CD14-positive monocyte (primary cell): Measurements from ENCODE around the gene GPR15. TPM values are rescaled to one million over a fixed set of nuclear protein-coding genes. Genes with fewer than 3 reads are reported as not detected.

ENCODE experiments used
- DNase-seq, 3 donors: peaks; one replicate each; pipeline ENCODE4 v3.0.0-alpha.2; 2011 to 2022
- H2AFZ ChIP-seq: 2 replicates; pipeline ENCODE4 v1.6.0; 2012; ENCODE audit warnings: mild to moderate bottlenecking, low read depth, low read length, inconsistent platforms; ENCODE audit not compliant: insufficient read depth, poor library complexity, severe bottlenecking
- H3K27ac ChIP-seq, 2 donors: 1 replicate in 1 of 2; 2 replicates in 1 of 2; pipeline ENCODE4 v1.5.1; 2012 to 2013; ENCODE audit warnings: low read length in 2 of 2, control low read depth in 1 of 2, inconsistent platforms in 1 of 2, low read depth in 1 of 2, mild to moderate bottlenecking in 1 of 2
- H3K27me3 ChIP-seq, 2 donors: one replicate each; pipeline versions ENCODE4 v1.6.0 to v1.6.1; 2011 to 2013; ENCODE audit warnings: low read length in 2 of 2; ENCODE audit not compliant: control insufficient read depth in 2 of 2, insufficient read depth in 2 of 2
- H3K36me3 ChIP-seq, 2 donors: replicated peaks in 1 of 2; 1 replicate in 1 of 2; 2 replicates in 1 of 2; pipeline versions ENCODE4 v1.5.1 to v1.6.1; 2012 to 2013; ENCODE audit warnings: low read length in 2 of 2, control low read depth in 1 of 2, inconsistent platforms in 1 of 2, mild to moderate bottlenecking in 1 of 2; ENCODE audit not compliant: insufficient read depth in 2 of 2, control insufficient read depth in 1 of 2
- H3K4me1 ChIP-seq, 2 donors: 1 replicate in 1 of 2; 2 replicates in 1 of 2; pipeline versions ENCODE4 v1.5.1 to v1.6.1; 2012 to 2013; ENCODE audit warnings: low read length in 2 of 2, control low read depth in 1 of 2, inconsistent platforms in 1 of 2, mild to moderate bottlenecking in 1 of 2, moderate library complexity in 1 of 2; ENCODE audit not compliant: insufficient read depth in 2 of 2, control insufficient read depth in 1 of 2
- H3K4me2 ChIP-seq: replicated peaks from 2 replicates; pipeline ENCODE3; 2012; ENCODE audit warnings: low read length, moderate library complexity, mild to moderate bottlenecking; ENCODE audit not compliant: poor library complexity, severe bottlenecking; ENCODE audit errors: extremely low read depth
- H3K4me3 ChIP-seq, 3 experiments: fragments of 200-600 bp in 1 of 3; sonication (generic) in 1 of 3; replicated peaks in 1 of 3; 1 replicate in 2 of 3; 2 replicates in 1 of 3; pipeline ENCODE4 v1.5.1; 2011 to 2013; ENCODE audit warnings: low read length in 3 of 3, mild to moderate bottlenecking in 3 of 3, control low read depth in 2 of 3, low read depth in 2 of 3, inconsistent platforms in 1 of 3, moderate library complexity in 1 of 3
- H3K79me2 ChIP-seq: 2 replicates; pipeline ENCODE4 v1.6.0; 2012; ENCODE audit warnings: mild to moderate bottlenecking, control low read depth, inconsistent platforms, low read length, moderate library complexity; ENCODE audit not compliant: insufficient read depth
- H3K9ac ChIP-seq: 2 replicates; pipeline ENCODE4 v1.6.0; 2017; ENCODE audit warnings: low read length, mild to moderate bottlenecking; ENCODE audit not compliant: insufficient read depth, poor library complexity, severe bottlenecking
- H3K9me3 ChIP-seq, 2 donors: replicated peaks in 1 of 2; 1 replicate in 1 of 2; 2 replicates in 1 of 2; pipeline versions ENCODE4 v1.5.1 to v1.6.1; 2012 to 2013; ENCODE audit warnings: low read length in 2 of 2, control low read depth in 1 of 2; ENCODE audit not compliant: control insufficient read depth in 1 of 2, insufficient read depth in 1 of 2
- H4K20me1 ChIP-seq: 2 replicates; pipeline ENCODE4 v1.6.0; 2012; ENCODE audit warnings: mild to moderate bottlenecking, low read length, control low read depth, moderate library complexity; ENCODE audit not compliant: insufficient read depth
- H3K27ac Mint-ChIP-seq, 7 donors: one replicate each; pipeline ENCODE4 v1.8.0; 2020; ENCODE audit warnings: mild to moderate bottlenecking in 7 of 7, mixed read lengths in 7 of 7, moderate library complexity in 6 of 7, inconsistent platforms in 2 of 7
- H3K27me3 Mint-ChIP-seq, 3 donors: one replicate each; pipeline ENCODE4 v1.8.0; 2021 to 2022; ENCODE audit warnings: low read depth in 3 of 3, mild to moderate bottlenecking in 3 of 3, mixed read lengths in 3 of 3, moderate library complexity in 3 of 3, inconsistent platforms in 1 of 3
- H3K36me3 Mint-ChIP-seq, 2 donors: one replicate each; pipeline ENCODE4 v1.8.0; 2020; ENCODE audit warnings: mixed read lengths in 2 of 2, inconsistent platforms in 1 of 2, mild to moderate bottlenecking in 1 of 2
- H3K4me1 Mint-ChIP-seq: one replicate; pipeline ENCODE4 v1.8.0; 2020; ENCODE audit warnings: mild to moderate bottlenecking, mixed read lengths
- H3K4me3 Mint-ChIP-seq, 2 donors: one replicate each; pipeline ENCODE4 v1.8.0; 2020; ENCODE audit warnings: mild to moderate bottlenecking in 2 of 2, mixed read lengths in 2 of 2, moderate library complexity in 1 of 2
- H3K9me3 Mint-ChIP-seq, 7 donors: one replicate each; pipeline ENCODE4 v1.8.0; 2020 to 2022; ENCODE audit warnings: mixed read lengths in 7 of 7, mild to moderate bottlenecking in 6 of 7, moderate library complexity in 6 of 7, inconsistent platforms in 2 of 7
- WGBS: methylation state at CpG from one replicate; pipeline ENCODE4 v1.1.5; 2013; ENCODE audit warnings: missing lambda C conversion rate; ENCODE audit not compliant: insufficient coverage; 5-methylcytosine and 5-hydroxymethylcytosine counted together
- intact Hi-C, 2 donors: fragments of 100-400 bp; cut with micrococcal nuclease; formaldehyde crosslinking; loops; one replicate each; pipeline versions ENCODE4 v1.15.0 to v1.15.1; 2023
- polyA plus RNA-seq, 3 donors: library from polyadenylated mRNA; depleted of rRNA in 1 of 3; unstranded in 2 of 3; stranded (reverse) in 1 of 3; fragments of 300-500 nt in 2 of 3; fragments of >200 nt in 1 of 3; fragmentation: Illumina TruSeq in 2 of 3; gene quantifications; 1 replicate in 2 of 3; 2 replicates in 1 of 3; pipeline ENCODE4 v1.2.3, GENCODE V29; 2012 to 2021
- TF ChIP-seq, protein P1 (sequence below): fragments of 200-600 bp; IDR thresholded peaks from one replicate; pipeline ENCODE4 v1.8.0; 2022; ENCODE audit warnings: antibody characterized with exemption, mild to moderate bottlenecking

The GPR15 gene
- polyA plus RNA-seq, 3 donors: not detected

DNA sequence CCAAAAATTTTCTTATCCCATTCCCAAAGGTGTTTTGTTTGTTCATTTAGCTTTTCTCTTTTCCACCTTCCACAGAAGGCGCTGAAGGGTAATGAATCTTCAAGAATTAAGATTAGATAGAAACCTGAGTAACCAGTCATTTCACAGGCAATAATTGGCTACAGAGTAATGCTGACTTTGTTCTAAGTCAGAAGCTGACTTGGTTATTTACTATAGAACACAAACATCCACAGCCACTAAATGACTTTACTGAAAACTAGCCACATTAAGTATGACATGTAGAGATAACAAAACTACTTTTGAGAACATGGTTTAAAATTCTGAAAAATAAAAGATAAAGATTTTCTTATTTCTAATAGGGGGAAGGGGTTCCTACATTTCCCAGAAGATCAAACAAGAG, 16.8 kb upstream of the GPR15 start:
- Mint-ChIP-seq H3K36me3 (peaks cover 60 to 61% of the 10 kb centered on the region in 2 donors), H3K4me3 (no peak overlapping the region), H3K27ac (no peak overlapping the region), H3K27me3 (no peaks in the 10 kb centered on the region), H3K9me3 (no peaks in the 10 kb centered on the region), H3K4me1 (peaks cover 25% of the 10 kb centered on the region)
- H2AFZ ChIP-seq: no peak overlapping the region
- no CpG with 5 or more reads among the region's 1 CpG for WGBS
- H3K36me3 ChIP-seq: peaks cover 44 to 69% of the 10 kb centered on the region in 2 donors
- intact Hi-C loops: no loop called here
- no peak overlapping the region for H3K27ac ChIP-seq
- H3K4me1 ChIP-seq: peaks cover 6 to 11% of the 10 kb centered on the region in 2 donors
- no peak overlapping the region for H3K4me2 ChIP-seq
- H3K79me2 ChIP-seq: peaks cover 12% of the 10 kb centered on the region
- no peaks in the 10 kb centered on the region for H4K20me1 ChIP-seq
- no peaks in the 10 kb centered on the region for H3K9me3 ChIP-seq
- TF ChIP-seq, protein P1, sequence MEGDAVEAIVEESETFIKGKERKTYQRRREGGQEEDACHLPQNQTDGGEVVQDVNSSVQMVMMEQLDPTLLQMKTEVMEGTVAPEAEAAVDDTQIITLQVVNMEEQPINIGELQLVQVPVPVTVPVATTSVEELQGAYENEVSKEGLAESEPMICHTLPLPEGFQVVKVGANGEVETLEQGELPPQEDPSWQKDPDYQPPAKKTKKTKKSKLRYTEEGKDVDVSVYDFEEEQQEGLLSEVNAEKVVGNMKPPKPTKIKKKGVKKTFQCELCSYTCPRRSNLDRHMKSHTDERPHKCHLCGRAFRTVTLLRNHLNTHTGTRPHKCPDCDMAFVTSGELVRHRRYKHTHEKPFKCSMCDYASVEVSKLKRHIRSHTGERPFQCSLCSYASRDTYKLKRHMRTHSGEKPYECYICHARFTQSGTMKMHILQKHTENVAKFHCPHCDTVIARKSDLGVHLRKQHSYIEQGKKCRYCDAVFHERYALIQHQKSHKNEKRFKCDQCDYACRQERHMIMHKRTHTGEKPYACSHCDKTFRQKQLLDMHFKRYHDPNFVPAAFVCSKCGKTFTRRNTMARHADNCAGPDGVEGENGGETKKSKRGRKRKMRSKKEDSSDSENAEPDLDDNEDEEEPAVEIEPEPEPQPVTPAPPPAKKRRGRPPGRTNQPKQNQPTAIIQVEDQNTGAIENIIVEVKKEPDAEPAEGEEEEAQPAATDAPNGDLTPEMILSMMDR: no peak
- DNase-seq: no peak
- no peak overlapping the region for H3K4me3 ChIP-seq
- no peaks in the 10 kb centered on the region for H3K27me3 ChIP-seq
- H3K9ac ChIP-seq: no peak overlapping the region

DNA sequence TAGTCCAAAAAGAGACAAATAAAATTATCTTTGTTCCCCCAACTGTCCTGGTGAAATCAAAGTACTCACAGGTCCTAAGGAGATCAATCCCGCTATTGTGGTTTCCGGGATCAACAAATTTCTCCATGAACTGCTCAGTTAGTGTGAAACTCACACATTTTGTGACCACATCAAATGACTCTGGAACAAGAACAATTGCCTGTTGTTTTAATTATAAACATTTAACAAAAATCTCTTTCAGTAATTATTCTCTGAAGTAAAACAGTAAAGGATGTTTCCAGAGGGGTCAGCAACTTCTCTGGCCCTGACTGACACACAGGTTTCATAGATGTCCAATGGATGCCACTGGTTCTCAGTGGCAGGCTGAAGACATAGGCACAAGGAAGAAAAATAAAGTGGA, 13.0 kb upstream of the GPR15 start:
- Histone ChIP-seq H3K4me3 (no peak overlapping the region), H3K9me3 (no peaks in the 10 kb centered on the region), H3K36me3 (peaks cover 48 to 66% of the 10 kb centered on the region in 2 donors), H3K27me3 (no peaks in the 10 kb centered on the region), H3K9ac (no peak overlapping the region), H2AFZ (no peak overlapping the region), H3K79me2 (peaks cover 41% of the 10 kb centered on the region), H3K4me2 (no peak overlapping the region), H3K4me1 (peaks cover 11 to 19% of the 10 kb centered on the region in 2 donors), H3K27ac (peak overlapping the region in 1 of 2 donors; percentile 17), H4K20me1 (no peaks in the 10 kb centered on the region)
- H3K27ac Mint-ChIP-seq: peak overlapping the region in 2 of 7 donors; percentile 21 to 51
- peaks cover 53 to 60% of the 10 kb centered on the region in 2 donors for H3K36me3 Mint-ChIP-seq
- TF ChIP-seq, protein P1: no peak
- no peaks in the 10 kb centered on the region for H3K27me3 Mint-ChIP-seq
- intact Hi-C loops: no loop called here
- H3K9me3 Mint-ChIP-seq: no peaks in the 10 kb centered on the region
- H3K4me1 Mint-ChIP-seq: peaks cover 29% of the 10 kb centered on the region
- WGBS: 100% methylated on average over 2 of the region's 2 CpGs
- no peak for DNase-seq
- H3K4me3 Mint-ChIP-seq: no peak overlapping the region
